HG02840 (cell line): ENCODE results near the gene KRTAP19-6.
"Not testable (repeated sequence)": the region's sequence is repeated elsewhere in the genome, so short reads cannot be mapped to it uniquely, and the experiment has no call there.

Experiments
- ATAC-seq: cut with Tn5 transposase; IDR thresholded peaks from one replicate; pipeline ENCODE4 v1.9.1; 2021; ENCODE audit warnings: mild to moderate bottlenecking, moderate library complexity, moderate number of reproducible peaks; ENCODE audit not compliant: unreplicated experiment, low FRiP score

KRTAP19-6 gene, protein sequence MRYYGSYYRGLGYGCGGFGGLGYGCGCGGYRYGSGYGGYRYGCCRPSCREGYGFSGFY

DNA sequence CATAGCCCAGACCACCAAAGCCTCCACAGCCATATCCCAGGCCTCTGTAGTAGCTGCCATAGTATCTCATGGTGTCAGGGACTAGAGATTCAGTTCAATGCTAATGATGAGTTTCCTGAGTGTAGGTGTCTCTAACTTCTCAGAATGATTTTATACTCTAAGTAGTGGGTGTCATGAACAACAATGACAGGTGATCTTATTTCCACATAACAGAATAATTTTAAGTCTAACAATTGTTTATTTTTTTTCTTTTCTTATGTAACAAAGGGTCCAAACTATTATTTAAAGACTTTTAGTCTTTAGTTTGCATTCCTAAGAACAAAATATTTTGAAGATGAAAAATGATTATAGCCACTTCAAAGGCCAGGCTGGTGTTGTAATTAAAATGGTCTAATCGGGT is at the start of gene KRTAP19-6:
TSS of gene KRTAP19-6 (minus strand) at position 101 of the 400 bp plus-strand sequence. CDS start at position 70, 31 bp downstream.
- no peak for ATAC-seq

DNA sequence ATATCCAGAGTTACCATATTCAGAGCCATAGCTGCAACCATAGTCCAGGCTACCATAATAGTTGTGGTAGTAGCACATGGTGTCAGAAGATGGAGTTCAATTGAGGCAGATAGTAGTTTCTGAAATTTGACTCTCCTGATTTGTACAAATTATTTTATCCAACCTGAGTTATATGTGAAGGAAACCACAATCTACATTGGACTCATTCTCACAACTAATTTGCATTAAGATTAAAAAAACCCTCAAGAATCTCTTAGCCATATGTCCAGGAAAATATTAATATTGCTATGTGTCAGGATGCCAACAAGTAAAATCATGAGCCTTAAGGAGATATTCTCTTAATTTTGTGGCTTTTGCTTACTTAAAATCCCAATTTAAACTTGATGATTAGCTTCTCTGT is 48.6 kb upstream of the KRTAP19-6 start, which contains the start of gene KRTAP22-2:
TSS of gene KRTAP22-2 (minus strand) at position 101 of the 400 bp plus-strand sequence.
- no peak for ATAC-seq

DNA sequence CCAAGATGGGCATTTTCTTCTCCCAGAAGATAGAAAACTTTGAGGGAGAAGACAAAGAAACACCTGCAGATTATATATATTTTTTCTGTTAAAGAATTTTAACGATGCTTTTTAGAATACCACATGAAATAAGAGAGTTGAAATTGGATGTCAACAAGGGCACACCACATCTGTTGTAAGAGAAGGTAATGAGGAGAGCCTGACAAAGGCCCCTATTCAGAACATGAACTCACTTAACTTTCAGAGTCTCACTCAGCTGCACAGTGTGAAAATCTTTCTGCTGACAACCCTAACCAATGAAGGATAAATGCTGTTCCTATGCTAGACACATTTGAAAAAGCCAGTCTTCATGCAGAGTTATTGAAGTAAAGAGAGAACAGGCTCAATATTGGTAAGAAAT is 41.2 kb upstream of the KRTAP19-6 start:
- ATAC-seq, result no peak

DNA sequence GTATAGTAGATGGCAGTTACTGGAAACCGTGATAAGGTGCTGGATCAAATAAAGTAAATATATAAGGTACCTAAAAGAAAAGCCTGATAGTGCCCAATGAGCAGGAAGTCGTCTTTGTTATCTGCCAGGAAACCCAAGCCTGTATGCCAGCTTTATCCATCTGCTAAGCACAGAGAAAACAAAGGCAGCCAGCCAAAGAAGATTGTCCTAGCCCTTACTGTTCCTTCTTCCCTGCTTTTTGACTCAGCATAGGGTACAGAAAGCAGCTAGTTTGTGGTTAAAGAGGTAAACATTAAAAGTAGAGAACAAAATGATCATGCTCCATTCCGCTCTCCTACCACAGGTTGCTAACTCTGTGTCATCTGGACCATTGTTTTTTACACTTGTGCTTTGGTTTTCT is 38.5 kb upstream of the KRTAP19-6 start:
- no peak for ATAC-seq

DNA sequence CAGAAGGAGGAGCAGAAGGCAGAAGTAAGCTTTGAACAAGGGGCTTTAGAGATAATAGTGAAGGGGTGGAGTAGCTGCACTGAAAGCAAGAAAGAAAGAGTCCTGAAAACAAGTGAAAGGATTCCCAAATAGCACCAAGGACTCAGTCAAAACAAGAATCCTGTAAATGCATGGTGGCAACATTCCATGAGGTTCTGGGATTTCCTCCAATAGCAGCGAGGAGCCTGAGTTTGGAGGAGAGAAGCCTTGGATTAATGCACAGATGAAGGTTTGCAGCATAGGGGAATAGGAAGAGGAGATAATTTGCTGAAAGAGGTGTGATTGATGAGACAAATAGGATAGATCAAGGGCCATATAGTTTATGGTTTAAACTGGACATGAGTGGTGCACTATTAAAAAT is 37.7 kb upstream of the KRTAP19-6 start:
- ATAC-seq, result no peak

DNA sequence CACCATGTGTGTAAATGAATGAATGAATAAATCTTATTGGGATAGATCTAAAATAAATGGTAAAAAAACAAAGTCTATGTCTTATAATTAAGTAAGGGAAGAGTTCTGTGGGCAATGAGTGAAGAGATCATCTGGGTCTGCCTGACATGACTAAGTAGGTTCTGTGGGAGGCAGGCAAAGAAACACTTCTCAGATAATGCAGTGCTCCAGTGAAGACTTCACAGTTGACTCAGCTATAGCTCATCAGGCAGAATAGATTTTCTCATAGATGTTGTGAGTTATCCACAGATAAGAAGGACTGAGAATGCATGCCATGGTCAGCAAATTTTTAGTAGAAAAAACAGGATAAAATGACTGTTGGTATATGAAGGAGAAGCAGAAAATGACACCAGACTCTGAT is 36.1 kb upstream of the KRTAP19-6 start:
- no peak for ATAC-seq

DNA sequence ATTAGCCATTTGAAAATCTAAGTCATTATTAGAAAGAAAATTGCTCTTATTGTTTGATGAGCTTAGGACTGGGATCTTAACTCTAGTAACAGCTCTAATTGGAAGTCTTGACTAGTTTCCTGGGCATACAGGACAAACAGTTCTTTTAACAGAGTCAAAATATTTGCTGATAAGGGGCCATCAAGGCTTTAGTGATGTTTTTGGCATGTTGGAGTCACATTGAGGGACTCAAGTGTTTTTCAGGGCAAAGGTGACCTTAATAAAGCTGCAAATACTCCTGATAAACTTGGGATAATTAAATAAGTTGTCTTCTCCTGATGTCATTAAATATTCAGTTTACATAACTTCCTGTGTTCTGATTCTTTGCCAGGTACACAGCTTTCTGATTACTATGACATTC is 26.0 kb upstream of the KRTAP19-6 start:
- ATAC-seq, result no peak

DNA sequence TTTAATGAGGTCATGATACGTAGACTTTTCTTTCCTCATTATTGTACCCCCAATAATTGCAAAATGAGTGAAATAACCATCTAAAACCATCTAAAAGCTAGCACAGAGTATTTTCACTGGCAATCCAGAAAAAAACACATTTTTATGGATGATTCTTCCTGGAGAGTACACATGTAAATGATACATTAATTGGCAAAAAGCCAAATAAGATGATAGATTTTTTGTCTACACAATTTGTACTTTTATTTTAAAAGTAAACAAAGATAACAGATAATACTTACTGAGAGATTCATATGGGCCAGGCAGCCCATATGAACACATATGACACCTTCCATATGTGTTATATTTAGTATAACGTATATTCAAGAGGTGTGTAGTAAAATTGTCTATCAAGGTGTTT is 22.0 kb upstream of the KRTAP19-6 start:
- ATAC-seq, result no peak

DNA sequence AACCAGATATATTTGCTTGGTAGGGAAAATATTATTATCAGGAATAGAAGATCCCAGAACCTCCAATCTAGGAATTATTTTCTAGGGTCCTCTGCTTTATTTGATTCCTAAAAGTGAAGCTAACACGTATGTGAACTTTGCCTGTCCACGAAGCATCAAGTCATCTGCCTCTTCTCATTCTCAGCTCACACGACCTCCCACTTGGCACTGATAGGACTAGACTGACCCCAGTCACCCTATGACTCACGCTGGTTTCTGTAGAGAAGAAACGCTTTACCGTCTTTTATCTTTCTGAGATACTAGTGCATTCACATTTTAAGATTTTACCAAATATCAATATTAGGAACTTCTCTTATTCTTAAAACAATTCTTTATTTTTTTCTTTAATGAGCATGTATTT is 21.4 kb upstream of the KRTAP19-6 start:
- ATAC-seq, result no peak

DNA sequence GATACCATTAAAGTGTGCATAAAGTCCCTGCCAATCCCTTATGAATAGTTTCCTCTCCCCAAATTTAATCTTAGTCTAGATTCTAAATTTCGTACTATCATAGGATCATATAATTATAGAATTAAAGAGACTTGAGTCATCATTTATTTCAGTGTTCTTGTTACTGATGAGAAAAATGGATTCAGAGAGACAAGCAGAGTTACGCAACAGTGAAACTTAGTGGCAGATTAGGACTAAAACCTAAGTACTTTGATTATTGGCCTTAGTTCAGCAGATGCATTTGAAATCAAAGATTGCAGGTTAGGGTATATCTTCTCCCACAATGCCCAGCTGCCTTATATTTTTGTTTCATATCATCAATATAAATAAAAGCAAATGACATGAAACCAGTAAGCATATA is 20.3 kb upstream of the KRTAP19-6 start:
- no peak for ATAC-seq

DNA sequence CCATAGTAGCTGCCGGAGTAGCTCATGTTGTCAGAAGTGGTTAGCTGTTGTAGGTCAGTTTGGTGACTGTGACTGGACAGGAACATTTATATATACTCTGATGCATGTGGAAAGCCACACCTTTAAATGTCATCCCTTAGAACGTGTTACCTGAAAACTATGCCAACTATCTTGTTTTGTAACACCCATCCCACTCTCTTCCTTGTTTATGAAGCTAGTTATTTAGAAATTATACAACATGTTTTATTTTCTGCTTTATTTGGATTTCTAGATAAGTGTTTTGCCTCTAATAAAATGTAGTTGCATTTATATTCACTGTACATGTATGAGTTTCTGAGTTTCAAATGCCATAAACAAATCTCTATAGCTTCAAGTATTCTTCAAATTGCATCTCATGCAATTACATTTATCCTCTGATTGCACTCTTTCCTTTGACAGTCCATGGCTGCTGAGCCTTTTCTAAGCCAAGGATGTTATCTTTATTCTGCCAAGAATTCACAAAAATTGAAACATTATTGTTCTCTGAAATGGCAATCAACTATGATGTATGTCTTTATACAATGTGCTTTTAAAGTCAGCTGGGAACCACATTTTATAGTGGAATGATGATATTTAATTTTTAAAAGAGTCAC is 19.7 kb upstream of the KRTAP19-6 start, which contains the start of gene KRTAP19-7:
TSS of gene KRTAP19-7 (minus strand) at position 51 of the 632 bp plus-strand sequence. CDS start at position 26, 25 bp downstream.
- ATAC-seq, result no peak

DNA sequence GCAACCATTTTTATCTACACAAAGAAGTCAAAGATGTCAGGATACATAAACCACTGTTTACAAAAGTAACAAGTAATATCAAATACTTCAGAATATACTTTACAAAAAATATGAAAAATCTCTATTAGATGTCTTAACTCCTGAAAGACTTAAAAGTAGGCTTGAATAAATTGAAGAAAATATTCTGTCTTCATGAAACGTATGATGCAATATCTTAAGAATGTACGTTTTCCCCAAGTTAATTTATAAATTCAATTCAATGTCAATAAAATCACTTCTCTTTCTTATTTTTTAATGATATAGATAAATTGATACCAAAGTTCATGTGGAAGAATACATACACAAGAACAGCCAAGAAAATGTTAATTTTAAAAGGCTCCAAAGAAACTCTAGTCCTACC is 13.4 kb upstream of the KRTAP19-6 start:
- no peak for ATAC-seq

DNA sequence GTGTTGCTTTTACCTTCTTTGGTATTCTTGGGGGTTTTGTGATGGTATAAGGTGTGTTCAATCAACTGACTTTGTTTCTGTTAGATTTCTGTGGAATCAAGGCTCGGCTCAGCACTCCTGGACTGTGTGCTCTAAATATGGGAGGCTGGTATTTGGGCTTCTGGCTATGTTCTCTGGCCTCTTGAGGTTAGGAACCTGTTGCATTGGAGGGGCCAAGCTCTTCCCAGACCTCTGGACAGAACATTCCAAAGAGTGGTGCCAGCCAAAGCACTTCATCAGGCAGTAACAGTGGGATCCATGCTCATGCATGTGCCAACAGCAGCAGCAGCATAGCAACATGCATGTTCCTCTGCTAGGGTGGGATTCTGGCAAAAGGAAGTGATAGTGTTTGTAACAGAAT is 11.1 kb upstream of the KRTAP19-6 start:
- no peak for ATAC-seq

DNA sequence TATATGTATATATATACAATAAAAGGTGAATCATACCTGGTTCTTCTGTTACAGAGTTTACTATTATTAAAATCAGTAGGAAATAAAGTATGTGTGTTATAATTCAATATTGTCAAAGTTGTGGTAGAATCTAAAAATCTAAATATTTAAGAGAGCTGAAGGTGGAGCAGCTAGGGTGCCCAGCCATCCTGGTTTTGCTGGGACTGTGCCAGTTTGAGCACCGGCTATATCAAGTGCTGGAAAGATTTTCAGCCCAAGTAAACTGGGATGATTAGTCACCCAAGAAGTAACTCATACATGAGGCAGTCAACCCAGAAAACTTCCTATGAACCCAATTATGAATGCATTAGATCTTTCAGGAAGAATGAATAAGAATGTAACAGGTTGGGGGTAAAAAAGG is 22.8 kb downstream of the KRTAP19-6 start:
- ATAC-seq, result no peak

DNA sequence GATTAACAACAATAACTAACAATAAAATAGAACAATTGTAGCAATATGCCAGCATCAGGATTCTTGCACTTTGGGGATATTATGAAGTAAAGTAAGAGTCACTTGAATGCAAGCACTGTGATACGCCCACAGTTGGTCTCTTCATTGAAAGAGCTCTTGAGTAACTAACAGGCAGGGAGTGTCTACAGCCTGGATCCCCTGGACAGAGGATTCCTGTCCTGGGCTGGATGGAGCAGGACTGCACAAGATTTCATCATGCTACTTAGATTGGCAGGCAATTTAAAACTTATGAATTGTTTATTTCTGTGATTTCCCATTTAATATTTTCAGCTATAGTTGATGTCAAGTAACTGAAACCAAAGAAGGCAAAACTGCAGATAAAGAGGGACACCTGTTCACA is 26.0 kb downstream of the KRTAP19-6 start:
- ATAC-seq, result no peak

DNA sequence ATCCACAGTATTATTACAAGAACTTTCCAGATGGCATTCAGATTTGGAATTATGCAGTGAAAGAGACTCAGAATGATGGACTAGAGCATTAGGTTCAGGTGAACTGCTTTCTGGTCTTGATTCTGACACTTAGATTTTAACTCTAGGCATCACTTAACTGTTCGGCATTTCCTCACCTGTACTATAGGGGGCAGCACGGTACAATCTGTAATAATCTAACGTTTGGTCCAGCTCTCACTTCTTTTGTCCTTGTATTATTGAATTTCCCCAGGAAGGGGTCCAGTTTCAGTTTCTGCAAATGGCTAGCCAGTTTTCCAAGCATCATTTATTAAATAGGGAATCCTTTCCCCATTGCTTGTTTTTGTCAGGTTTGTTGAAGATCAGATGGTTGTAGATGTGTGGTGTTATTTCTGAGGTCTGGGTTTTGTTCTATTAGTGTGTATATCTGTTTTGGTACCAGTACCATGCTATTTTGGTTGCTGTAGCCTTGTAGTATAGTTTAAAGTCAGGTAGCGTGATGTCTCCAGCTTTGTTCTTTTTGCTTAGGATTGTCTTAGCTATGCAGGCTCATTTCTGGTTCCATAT is 36.0 kb downstream of the KRTAP19-6 start:
- not testable (repeated sequence) for ATAC-seq

DNA sequence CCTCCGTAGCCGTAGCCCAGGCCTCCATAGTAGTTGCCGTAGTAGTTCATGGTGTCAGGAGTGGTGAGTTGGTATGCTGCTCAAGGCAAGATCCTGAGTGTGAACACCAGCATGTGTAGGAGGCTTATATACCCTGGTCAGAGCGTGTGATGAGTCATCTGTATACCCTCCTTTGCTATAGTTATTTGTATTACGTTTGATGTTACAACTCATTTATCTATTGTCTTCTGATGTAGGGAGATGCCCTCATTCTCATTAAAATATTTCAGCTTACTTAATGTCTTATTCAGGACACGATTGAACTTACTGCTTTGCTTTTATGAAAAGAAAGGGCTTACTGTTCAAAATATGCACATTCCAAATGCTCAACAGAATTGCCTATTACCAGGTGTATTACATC is 39.6 kb downstream of the KRTAP19-6 start, which contains the start of gene KRTAP19-5:
TSS of gene KRTAP19-5 (minus strand) at position 101 of the 400 bp plus-strand sequence. CDS start at position 50, 51 bp downstream.
- no peak for ATAC-seq

DNA sequence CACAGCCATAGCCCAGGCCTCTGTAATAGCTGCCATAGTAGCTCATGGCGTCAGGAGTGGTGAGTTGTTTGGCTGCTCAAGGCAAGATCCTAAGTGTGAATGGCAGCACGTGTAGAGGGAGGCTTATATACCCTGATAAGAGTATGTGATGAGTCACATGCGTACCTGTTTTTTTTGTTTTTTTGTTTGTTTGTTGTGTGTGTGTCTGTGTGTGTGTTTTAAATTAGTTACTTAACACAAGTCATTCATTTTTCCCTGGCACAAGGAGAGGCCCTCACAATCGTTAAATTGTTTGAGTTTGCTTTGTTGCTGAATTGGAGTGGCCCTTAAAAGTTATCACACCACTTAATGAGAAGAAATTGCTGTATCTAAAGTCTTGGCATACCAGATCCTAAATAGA is 44.6 kb downstream of the KRTAP19-6 start, which contains the start of gene KRTAP19-4:
TSS of gene KRTAP19-4 (minus strand) at position 101 of the 400 bp plus-strand sequence. CDS start at position 46, 55 bp downstream.
- no peak for ATAC-seq

DNA sequence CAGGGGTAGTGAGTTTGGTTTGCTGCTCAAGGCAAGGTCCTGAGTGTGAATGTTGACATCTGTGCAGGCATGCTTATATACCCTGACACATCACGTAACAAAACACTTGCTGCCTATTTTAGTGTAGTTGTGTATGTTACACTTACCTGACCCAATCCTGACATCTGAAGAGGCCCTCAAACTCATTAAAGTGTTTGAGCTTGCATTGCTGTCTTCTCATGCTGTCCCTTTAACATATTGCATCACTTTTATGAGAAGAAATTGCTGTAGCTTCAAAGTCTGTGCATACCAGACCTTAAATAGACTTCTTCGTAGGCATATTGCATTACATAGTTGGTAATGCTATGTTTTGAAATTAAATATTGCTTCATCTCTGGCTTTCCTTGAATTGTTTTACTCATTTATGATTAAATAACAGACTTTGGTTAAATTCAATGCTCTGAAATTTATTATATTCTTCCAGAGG is 49.7 kb downstream of the KRTAP19-6 start, which contains the start of gene KRTAP19-3:
TSS of gene KRTAP19-3 (minus strand) at position 51 of the 466 bp plus-strand sequence. CDS start 56 bp downstream, outside the sequence.
- no peak for ATAC-seq
